Activated CD4-positive, alpha-beta T cell treated with anti-CD3 and anti-CD28 coated beads, Interleukin-2, amount 50 U/mL, for 4 hours (primary cell): Measurements from ENCODE around the gene MTARC1.
A peak's percentile ranks its signal among the peaks of the same experiment; 100 is the strongest.

Source experiments
- DNase-seq, 2 experiments: peaks; one replicate each; pipeline ENCODE4 v3.0.0-alpha.2; 2020

The MTARC1 gene

DNA sequence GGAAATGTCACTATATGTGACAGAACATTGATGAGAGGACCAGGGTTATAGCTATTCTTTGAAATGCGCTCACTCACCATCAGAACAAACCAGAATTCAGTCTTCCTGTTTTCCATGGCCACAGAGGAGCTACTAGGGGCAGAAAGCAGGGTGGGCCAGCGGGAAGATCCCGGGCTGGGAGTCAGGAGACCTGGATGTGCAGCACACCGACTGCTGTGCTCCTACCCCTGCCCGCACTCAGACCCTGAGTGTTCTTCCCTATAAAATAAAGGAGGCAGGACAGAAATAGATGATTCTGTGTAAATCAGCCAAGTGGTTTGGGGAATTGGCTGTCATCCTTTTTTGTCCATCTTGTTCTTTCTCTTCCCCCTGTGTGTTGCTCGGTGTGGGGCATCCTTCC lies 21.0 kb downstream of the MTARC1 start:
- no peak for DNase-seq

- no peak for DNase-seq
Measured at GRCh38 chr1:220808345-220809186, 21.9 kb downstream of the MTARC1 start.

- no peak for DNase-seq
Measured at GRCh38 chr1:220809187-220809550, 22.5 kb downstream of the MTARC1 start.

- DNase-seq: no peak
Measured at GRCh38 chr1:220809704-220810103, 23.0 kb downstream of the MTARC1 start.

DNA sequence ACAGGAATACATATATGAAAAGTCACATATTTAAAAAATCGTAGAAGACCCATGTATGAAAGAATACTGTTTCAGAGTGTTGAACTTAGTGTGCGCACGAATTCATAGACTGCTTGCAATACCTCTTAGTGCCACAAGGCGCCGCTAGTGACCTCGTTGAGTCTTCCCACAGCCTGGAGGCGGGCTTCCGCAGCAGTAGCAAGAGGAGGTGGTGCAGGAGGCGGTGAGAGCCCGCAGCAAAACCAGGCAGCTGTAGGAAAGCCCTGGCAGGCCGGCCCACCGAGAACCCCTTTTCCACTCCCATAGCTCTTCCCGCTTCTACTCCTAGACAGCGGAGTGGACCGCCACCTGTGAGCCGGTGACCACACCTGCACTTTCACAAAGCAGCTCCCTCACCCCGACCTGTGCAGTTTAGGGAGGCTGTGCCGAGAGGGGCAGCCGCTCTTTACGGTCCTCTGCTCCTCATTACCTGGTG lies 23.5 kb downstream of the MTARC1 start:
- DNase-seq: peak; percentile 58 to 60

GRCh38 chr1:220810963-220811362 lies 24.2 kb downstream of the MTARC1 start:
- DNase-seq: no peak

GRCh38 chr1:220811695-220812094 lies 25.0 kb downstream of the MTARC1 start:
- no peak for DNase-seq

DNA sequence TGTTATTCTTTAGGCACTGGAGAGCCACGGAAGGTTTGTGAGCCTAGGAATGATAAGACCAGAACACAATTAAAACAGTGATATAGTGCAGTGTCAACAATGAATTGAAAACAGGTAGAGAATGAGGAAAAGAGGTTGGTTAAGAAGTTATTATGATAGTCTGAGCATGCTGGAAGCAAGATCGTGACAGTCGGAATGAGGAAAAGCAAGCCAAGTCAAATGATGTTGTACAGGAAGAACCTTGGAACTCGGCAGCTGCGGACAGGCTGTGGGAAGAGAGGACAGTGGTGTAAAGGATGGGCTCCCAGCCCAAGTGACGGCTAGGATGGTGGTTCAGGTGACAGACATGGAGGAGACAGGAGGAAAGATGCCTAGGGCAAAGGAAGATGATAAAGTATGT lies 25.6 kb downstream of the MTARC1 start:
- DNase-seq: no peak

GRCh38 chr1:220813013-220813412 lies 26.3 kb downstream of the MTARC1 start:
- no peak for DNase-seq

GRCh38 chr1:220815409-220815808 lies 28.7 kb downstream of the MTARC1 start:
- no peak for DNase-seq

- DNase-seq: no peak
Measured at GRCh38 chr1:220817907-220818306, 31.2 kb downstream of the MTARC1 start.

DNA sequence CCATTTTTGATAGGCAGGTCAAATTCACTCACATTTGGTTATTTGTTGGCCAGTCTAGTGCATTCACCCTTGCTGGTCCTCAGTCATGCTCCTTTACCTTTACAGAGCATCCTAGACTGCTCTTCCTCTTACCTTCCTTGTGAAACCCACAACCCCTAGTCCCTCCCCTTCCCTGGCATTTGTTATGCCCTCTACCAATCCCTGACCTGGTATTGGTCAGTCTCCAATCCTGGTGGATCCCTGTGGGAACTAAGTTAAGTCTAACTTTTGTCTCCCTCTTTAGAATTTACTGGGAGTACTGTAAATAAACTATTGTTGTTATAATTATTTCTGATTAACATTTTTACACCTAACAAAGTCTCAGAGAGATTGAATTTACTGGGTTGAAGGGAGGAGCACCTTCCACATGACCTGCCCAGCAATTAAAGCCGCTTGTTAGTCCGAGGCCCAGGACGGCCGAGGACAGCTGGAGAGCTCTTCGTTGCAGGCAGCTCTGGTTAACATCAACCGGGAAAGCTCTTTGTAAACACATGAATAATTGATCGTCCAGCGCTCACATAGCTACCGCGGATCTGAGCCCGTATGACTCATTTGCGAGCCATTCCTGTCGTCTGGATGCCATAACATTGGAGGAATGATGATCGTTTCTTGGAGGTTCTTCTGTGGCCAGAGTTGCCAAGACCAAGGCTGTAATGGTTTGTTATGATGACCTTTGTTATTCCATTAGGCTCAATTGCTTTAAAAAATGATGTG lies 31.9 kb downstream of the MTARC1 start:
- no peak for DNase-seq

DNA sequence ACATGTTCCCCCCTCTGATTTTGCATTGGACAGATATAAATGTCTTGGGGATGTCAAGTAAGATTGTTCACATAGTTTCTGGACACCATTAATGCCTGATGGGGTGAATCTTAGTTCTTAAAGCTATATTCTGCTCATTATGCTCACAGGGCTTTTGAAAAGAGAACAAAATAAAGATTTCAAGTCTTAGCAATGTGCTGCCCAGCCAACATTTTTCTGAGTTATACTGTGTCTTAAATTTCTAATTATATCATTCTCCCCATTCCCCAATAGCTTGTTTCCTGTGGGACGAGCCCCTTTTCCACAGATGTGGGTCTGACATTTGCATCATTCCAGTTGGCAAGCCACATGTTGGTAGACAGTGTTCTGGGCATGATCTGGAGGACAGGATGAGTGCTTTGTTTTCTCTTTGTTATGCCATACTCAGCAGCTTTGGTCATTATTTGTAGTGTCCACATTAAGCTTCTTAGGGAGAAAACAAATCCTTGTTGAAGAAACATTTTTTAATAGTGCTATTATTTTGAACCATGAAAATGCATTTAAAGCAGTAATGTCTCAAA lies 32.8 kb downstream of the MTARC1 start:
- DNase-seq: no peak

DNA sequence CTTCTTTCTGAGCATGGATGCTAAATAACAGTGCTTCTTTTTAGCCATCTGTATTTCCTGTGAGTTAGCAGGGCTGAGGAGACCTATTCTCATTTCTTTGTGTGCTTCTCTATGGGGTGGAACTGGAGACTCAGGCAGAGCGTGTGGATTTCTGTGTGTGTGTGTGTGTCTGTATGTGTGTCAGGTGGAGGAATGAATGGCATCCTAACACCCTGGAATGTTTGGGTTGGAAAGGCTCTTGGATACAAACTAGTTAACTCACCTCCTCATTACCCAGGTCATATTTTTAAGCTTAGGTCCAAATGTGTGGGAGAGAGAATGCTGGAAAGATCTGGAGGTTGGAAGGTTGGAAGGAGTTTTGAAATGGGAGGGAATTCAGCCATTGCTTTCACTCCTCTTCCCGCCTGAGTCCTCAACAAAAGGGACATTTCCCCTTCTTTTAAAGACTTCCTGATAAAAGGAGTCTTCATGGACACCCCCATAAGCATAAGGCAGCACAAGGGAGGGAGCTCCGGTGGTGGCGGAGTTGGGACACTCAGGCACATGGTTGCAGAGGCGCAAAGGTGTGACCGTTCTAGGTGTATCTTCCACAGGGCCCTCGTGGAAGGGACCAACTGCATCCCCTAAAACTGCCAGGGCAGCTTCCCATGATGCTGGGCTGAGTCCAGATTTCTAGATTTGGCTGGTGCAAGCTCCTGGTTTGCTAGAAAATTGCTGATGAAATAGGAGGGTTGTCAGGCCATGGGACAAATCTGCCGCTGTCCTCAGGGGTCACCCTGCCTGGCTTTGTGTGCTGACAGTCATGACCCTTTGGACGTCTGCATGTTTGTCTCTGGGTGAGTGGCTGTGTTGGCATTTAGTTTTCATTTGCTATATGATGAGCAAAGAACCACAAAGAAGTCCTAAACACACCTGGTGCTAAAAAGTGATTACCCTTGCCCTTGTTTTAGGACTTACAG lies 37.6 kb downstream of the MTARC1 start:
- no peak for DNase-seq

DNA sequence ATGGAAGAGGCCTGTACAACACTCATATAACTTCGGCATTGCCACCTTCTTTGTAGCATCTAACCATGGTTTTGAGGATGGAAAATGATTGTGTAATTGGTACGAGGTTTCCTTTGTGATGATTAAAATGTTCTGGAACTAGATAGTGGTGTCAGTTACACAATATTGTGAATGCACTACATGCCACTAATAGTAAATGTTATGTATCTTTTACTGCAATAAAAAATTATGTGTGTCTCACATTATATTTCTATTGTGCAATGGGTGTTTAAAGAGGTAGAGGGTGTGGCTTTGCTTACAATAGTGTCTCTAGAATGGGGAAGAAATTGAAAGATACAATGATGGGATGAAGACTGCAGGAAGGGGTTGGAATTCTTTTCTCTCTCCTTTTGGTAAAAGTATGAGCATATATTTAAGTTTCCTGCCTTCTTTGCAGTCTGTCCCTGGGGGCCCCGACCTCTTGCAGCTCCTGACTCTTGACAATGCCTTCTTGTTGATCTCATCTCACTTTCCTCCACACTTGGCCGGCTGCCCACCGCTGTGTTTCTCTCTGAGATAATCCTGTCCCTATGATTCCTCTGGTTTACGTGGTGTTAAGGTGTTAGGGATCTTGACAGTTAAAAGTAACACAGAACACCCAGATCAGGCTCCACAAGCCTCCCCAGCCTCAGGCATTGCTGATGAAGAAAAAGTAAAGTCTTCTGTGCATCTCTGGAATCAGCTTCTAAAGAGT lies 39.3 kb downstream of the MTARC1 start:
- no peak for DNase-seq

DNA sequence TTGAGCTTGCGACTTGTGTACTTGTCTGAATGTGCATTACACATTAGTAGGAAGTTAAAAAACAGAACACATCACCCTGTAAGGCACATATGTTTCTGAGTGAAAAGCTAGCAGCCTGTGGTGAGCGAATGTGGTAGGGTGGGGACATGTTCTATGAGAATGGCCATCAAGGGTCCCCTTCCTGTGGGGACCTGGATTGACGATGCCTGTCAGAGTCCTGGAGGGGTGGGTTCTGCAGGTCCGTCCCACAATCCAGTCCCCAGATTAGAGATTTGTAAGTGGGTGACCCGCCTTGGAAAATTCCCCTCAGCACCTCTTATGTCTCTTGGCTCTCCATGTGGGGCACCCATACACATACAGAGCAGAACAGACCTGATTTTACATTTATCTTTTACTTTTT lies 40.0 kb downstream of the MTARC1 start:
- DNase-seq: no peak

DNA sequence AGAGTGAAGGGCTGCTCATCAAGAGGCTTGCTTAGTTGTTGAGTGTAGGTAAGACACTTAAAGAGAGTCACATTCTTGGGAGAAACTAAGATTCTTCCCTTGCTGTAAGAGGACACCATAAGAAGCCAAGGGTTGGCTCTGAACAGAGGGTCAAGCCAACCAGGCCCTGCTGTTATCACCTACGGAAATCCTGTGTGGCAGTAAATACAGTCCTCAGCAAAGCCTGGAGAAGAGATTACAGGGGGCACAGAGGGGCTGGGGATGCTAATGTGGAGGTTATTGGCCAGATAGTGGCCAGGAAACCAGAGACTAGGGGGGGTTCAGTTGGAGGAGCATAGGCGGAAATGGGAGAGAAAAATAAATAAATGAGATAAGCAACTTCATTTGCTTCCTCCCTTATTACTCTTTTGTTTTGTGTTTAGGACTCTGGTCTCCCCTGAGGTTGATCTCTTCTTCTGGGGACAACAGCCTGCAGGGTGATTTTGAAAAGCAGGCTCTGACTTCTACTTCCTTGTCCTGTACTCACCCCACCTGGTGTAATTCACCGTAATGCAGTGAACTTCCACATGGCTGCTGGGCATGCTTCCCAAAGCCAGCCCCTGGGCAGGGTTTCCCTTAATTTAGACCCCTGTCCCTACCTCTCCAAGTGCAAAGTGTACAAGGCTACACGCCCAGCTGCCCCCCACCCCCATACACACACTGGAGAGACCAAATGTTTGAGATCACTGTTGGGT lies 40.9 kb downstream of the MTARC1 start:
- DNase-seq: no peak

DNA sequence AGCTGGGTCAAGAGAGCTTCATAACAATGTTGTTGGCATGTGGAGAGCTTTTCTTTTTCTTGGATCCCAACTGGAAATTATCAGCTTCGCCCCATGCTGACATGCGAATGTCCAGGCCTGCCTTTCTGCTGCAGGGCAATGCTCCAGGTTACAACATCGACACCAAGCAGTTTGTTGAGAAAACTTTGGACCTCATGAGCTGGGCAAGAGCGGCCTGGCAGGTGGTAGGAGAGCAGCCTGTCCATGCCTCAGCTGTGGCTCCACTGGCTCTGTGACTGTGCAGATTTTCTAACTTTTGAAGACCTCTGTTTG lies 41.4 kb downstream of the MTARC1 start:
- no peak for DNase-seq

DNA sequence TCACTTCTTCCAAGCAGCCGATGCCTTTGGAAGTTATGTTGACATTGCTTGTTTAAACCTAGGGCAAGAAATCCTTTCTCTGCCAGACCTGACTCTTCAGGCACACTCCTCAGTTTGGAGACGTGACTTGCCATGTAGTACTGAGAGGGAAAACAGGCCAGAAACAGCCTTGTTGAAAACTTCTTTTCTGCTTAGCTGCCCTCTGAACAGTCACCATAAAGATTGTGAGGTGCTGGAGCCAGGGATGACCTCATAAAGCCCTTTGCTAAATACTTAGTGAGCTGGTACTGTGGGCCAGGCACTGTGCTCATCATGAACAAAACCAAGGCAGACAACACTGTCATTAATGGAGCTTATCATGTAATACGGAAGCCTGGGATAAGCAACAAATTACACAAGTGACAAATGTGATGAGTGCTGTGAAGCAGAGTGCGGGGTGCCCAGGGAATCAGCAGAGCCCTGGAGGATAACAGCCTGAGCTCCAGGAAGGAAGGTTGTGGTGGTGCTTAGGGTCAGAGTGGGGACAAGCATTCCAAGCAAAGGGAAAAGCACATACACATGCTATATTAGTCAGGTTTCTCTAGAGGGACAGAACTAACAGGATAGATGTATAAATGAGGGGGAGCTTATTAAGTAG lies 42.4 kb downstream of the MTARC1 start:
- no peak for DNase-seq

- no peak for DNase-seq
Measured at GRCh38 chr1:220833436-220833835, 46.7 kb downstream of the MTARC1 start.
